GM12801 (cell line): ENCODE measurements around the gene HS3ST4.

Experiments used
- CTCF ChIP-seq: IDR thresholded peaks from one replicate; pipeline ENCODE4 v1.5.1; 2011; ENCODE audit warnings: control low read depth; ENCODE audit not compliant: insufficient read length; ENCODE audit errors: extremely low read depth

Gene HS3ST4

GRCh38 chr16:25764466-25764865 lies 72.7 kb downstream of the HS3ST4 start:
- no peak for TF ChIP-seq CTCF

GRCh38 chr16:25771216-25771615 lies 79.5 kb downstream of the HS3ST4 start:
- no peak for TF ChIP-seq CTCF

GRCh38 chr16:25771812-25772568 lies 80.2 kb downstream of the HS3ST4 start:
- no peak for TF ChIP-seq CTCF

- no peak for TF ChIP-seq CTCF
Observed at GRCh38 chr16:25783226-25783625, 91.5 kb downstream of the HS3ST4 start.

GRCh38 chr16:25785361-25785760 lies 93.6 kb downstream of the HS3ST4 start:
- no peak for TF ChIP-seq CTCF

GRCh38 chr16:25786748-25787147 lies 95.0 kb downstream of the HS3ST4 start:
- TF ChIP-seq CTCF = no peak

- no peak for TF ChIP-seq CTCF
Observed at GRCh38 chr16:25788637-25789036, 96.9 kb downstream of the HS3ST4 start.

GRCh38 chr16:25796239-25796638 lies 104.5 kb downstream of the HS3ST4 start:
- no peak for TF ChIP-seq CTCF
